H1 (cell line): ENCODE measurements around the gene SLC4A7. TPM values are rescaled to one million over a fixed set of nuclear protein-coding genes. Genes with fewer than 3 reads are reported as not detected.

Experiments
- CTCF ChIA-PET: fragments of 300-600 bp; sonication (Branson Sonifier 250); formaldehyde crosslinking; loops from one replicate; lab custom pipeline; 2021; ENCODE audit not compliant: partially characterized antibody; lab: Charles Lee
- POLR2A ChIA-PET: fragments of 300-600 bp; sonication (Branson Sonifier 250); formaldehyde crosslinking; loops from one replicate; lab custom pipeline; 2021; ENCODE audit warnings: inconsistent platforms; ENCODE audit not compliant: partially characterized antibody; lab: Charles Lee
- DNase-seq, 2 experiments: peaks; one replicate each; pipeline versions ENCODE4 v3.0.0 to v3.0.0-alpha.2; 2010 to 2022; ENCODE audit warnings: low spot score in 2 of 2, low read depth in 1 of 2, mixed read lengths in 1 of 2
- FAIRE-seq: peaks from 2 replicates; lab custom pipeline; 2011; peaks lifted over from hg19 to GRCh38; lab: Jason Lieb, UNC
- H2AFZ ChIP-seq: 2 replicates; pipeline ENCODE4 v1.8.1; 2012; ENCODE audit warnings: low read length, inconsistent platforms
- H2AK5ac ChIP-seq: 2 replicates; pipeline ENCODE4 v1.6.1; 2013; ENCODE audit warnings: low read depth, low read length
- H2BK120ac ChIP-seq: replicated peaks from 2 replicates; pipeline ENCODE3; 2013; ENCODE audit warnings: low read depth, low read length, inconsistent platforms
- H2BK12ac ChIP-seq: 2 replicates; pipeline ENCODE4 v1.6.1; 2013; ENCODE audit warnings: low read depth, low read length
- H2BK15ac ChIP-seq: 2 replicates; pipeline ENCODE4 v1.6.1; 2013; ENCODE audit warnings: low read length
- H2BK20ac ChIP-seq: 2 replicates; pipeline ENCODE4 v1.6.1; 2013; ENCODE audit warnings: low read length
- H2BK5ac ChIP-seq: 2 replicates; pipeline ENCODE4 v1.6.1; 2013; ENCODE audit warnings: low read depth, low read length
- H3K14ac ChIP-seq: 2 replicates; pipeline ENCODE4 v1.6.1; 2013; ENCODE audit warnings: inconsistent platforms; ENCODE audit not compliant: insufficient read length
- H3K18ac ChIP-seq: 2 replicates; pipeline ENCODE4 v1.6.1; 2013; ENCODE audit warnings: low read length; ENCODE audit errors: extremely low read depth
- H3K23ac ChIP-seq: 2 replicates; pipeline ENCODE4 v1.6.1; 2013; ENCODE audit warnings: inconsistent platforms; ENCODE audit not compliant: insufficient read length
- H3K23me2 ChIP-seq: 2 replicates; pipeline ENCODE4 v1.6.1; 2013; ENCODE audit warnings: low read depth, low read length
- H3K27ac ChIP-seq: 2 replicates; pipeline ENCODE4 v1.6.1; 2011; ENCODE audit warnings: low read depth, low read length, inconsistent platforms
- H3K27me3 ChIP-seq, 4 experiments: replicated peaks in 1 of 4; 1 replicate in 1 of 4; 2 replicates in 3 of 4; pipeline versions ENCODE4 v1.6.1 to v1.8.1; 2011 to 2013; ENCODE audit warnings: low read length in 3 of 4, mild to moderate bottlenecking in 3 of 4, inconsistent platforms in 2 of 4, mixed read lengths in 2 of 4, moderate library complexity in 1 of 4; ENCODE audit not compliant: control insufficient read depth in 3 of 4, insufficient read depth in 3 of 4; ENCODE audit errors: extremely low read depth in 1 of 4
- H3K36me3 ChIP-seq, 4 experiments: 2 replicates each; pipeline versions ENCODE4 v1.6.1 to v1.8.1; 2011 to 2013; ENCODE audit warnings: mild to moderate bottlenecking in 4 of 4, low read length in 3 of 4, moderate library complexity in 2 of 4, control low read depth in 1 of 4, inconsistent platforms in 1 of 4; ENCODE audit not compliant: insufficient read depth in 4 of 4, control insufficient read depth in 2 of 4
- H3K4ac ChIP-seq: replicated peaks from 2 replicates; pipeline ENCODE3; 2013; ENCODE audit warnings: low read length, low read depth, mixed read lengths, inconsistent platforms; ENCODE audit not compliant: insufficient read length
- H3K4me1 ChIP-seq, 4 experiments: replicated peaks in 1 of 4; 1 replicate in 1 of 4; 2 replicates in 3 of 4; pipeline versions ENCODE4 v1.6.1 to v1.8.1; 2011 to 2013; ENCODE audit warnings: low read length in 3 of 4, inconsistent platforms in 2 of 4, mixed read lengths in 1 of 4; ENCODE audit not compliant: insufficient read depth in 4 of 4, control insufficient read depth in 3 of 4
- H3K4me2 ChIP-seq, 2 experiments: 2 replicates each; pipeline versions ENCODE4 v1.6.1 to v1.8.1; 2011 to 2013; ENCODE audit warnings: low read depth in 2 of 2, low read length in 2 of 2, control low read depth in 1 of 2, inconsistent platforms in 1 of 2, mild to moderate bottlenecking in 1 of 2; ENCODE audit not compliant: insufficient read depth in 1 of 2
- H3K4me3 ChIP-seq, 4 experiments: fragments of 200-600, 300-600 bp in 1 of 4; sonication (generic), shearing (Covaris generic), sonication (Bioruptor Twin) in 1 of 4; 2 replicates each; pipeline versions ENCODE4 v1.5.1 to v1.8.1; 2011 to 2016; ENCODE audit warnings: low read length in 4 of 4, low read depth in 3 of 4, control low read depth in 2 of 4, inconsistent platforms in 2 of 4, mild to moderate bottlenecking in 2 of 4, mixed read lengths in 1 of 4, moderate library complexity in 1 of 4; ENCODE audit not compliant: insufficient read depth in 2 of 4; ENCODE audit errors: extremely low read depth in 1 of 4
- H3K56ac ChIP-seq: replicated peaks from 2 replicates; pipeline ENCODE3; 2013; ENCODE audit warnings: low read depth, mild to moderate bottlenecking, mixed read lengths, low read length, inconsistent platforms; ENCODE audit not compliant: insufficient read length
- H3K79me1 ChIP-seq: 2 replicates; pipeline ENCODE4 v1.6.1; 2013; ENCODE audit warnings: low read depth, low read length, control low read depth
- H3K79me2 ChIP-seq, 2 experiments: 2 replicates each; pipeline versions ENCODE4 v1.6.1 to v1.8.1; 2012 to 2013; ENCODE audit warnings: low read length in 2 of 2, mild to moderate bottlenecking in 2 of 2, inconsistent platforms in 1 of 2; ENCODE audit not compliant: insufficient read depth in 2 of 2, control insufficient read depth in 1 of 2
- H3K9ac ChIP-seq, 4 experiments: replicated peaks in 1 of 4; 1 replicate in 1 of 4; 2 replicates in 3 of 4; pipeline versions ENCODE4 v1.6.1 to v1.8.1; 2011 to 2013; ENCODE audit warnings: low read depth in 3 of 4, low read length in 3 of 4, control low read depth in 2 of 4, mild to moderate bottlenecking in 2 of 4, moderate library complexity in 2 of 4, inconsistent platforms in 1 of 4; ENCODE audit errors: extremely low read depth in 1 of 4
- H3K9me3 ChIP-seq, 2 experiments: 2 replicates each; pipeline versions ENCODE4 v1.6.1 to v1.8.1; 2012 to 2013; ENCODE audit warnings: mild to moderate bottlenecking in 2 of 2, moderate library complexity in 2 of 2, control low read depth in 1 of 2, inconsistent platforms in 1 of 2, low read depth in 1 of 2, low read length in 1 of 2, mixed read lengths in 1 of 2; ENCODE audit not compliant: insufficient read depth in 2 of 2
- H4K20me1 ChIP-seq, 2 experiments: replicated peaks in 1 of 2; 2 replicates each; pipeline versions ENCODE3 to v1.8.1; 2011 to 2013; ENCODE audit warnings: inconsistent platforms in 2 of 2, low read length in 2 of 2, mild to moderate bottlenecking in 1 of 2; ENCODE audit not compliant: insufficient read depth in 2 of 2, control insufficient read depth in 1 of 2
- H4K5ac ChIP-seq: 2 replicates; pipeline ENCODE4 v1.6.1; 2013; ENCODE audit warnings: low read length, low read depth, mixed read lengths, inconsistent platforms; ENCODE audit not compliant: insufficient read length
- H4K8ac ChIP-seq: 2 replicates; pipeline ENCODE4 v1.8.0; 2013; ENCODE audit warnings: mild to moderate bottlenecking, moderate library complexity, low read length, inconsistent platforms; ENCODE audit not compliant: insufficient read depth; ENCODE audit errors: extremely low read depth
- H4K91ac ChIP-seq: replicated peaks from 2 replicates; pipeline ENCODE3; 2013; ENCODE audit warnings: low read length, mixed read lengths, inconsistent platforms; ENCODE audit not compliant: insufficient read length
- ASH2L ChIP-seq: fragments of 200-600, 300-600 bp; sonication (generic); IDR thresholded peaks from one replicate; pipeline ENCODE4 v1.7.1; 2017; ENCODE audit warnings: low read length
- CEBPB ChIP-seq: IDR thresholded peaks from 2 replicates; pipeline ENCODE4 v1.6.1; 2012; ENCODE audit warnings: low read depth, low read length
- CTBP2 ChIP-seq: IDR thresholded peaks from 2 replicates; pipeline ENCODE4 v1.7.0; 2011; ENCODE audit warnings: borderline replicate concordance, mild to moderate bottlenecking, moderate library complexity, mixed read lengths, low read length; ENCODE audit not compliant: insufficient read depth, insufficient read length
- EGR1 ChIP-seq: IDR thresholded peaks from 2 replicates; pipeline ENCODE4 v1.6.1; 2011; ENCODE audit warnings: low read depth, low read length, borderline replicate concordance
- MAFK ChIP-seq: IDR thresholded peaks from 2 replicates; pipeline ENCODE4 v1.6.1; 2012; ENCODE audit warnings: low read depth, mild to moderate bottlenecking, improper control_type of control experiment, low read length
- NRF1 ChIP-seq: IDR thresholded peaks from 2 replicates; pipeline ENCODE4 v1.6.1; 2011; ENCODE audit warnings: mild to moderate bottlenecking, low read depth, low read length, improper control_type of control experiment
- SIN3A ChIP-seq, 2 experiments: IDR thresholded peaks in 1 of 2; conservative IDR thresholded peaks in 1 of 2; 2 replicates each; pipeline ENCODE4 v1.6.1; 2011 to 2012; ENCODE audit warnings: low read length in 2 of 2, improper control_type of control experiment in 1 of 2, low read depth in 1 of 2, mild to moderate bottlenecking in 1 of 2
- TEAD4 ChIP-seq: IDR thresholded peaks from 2 replicates; pipeline ENCODE4 v1.6.1; 2012; ENCODE audit warnings: low read depth, low read length, inconsistent platforms, mixed read lengths
- ZNF274 ChIP-seq: IDR thresholded peaks from 2 replicates; pipeline ENCODE4 v1.7.0; 2012; ENCODE audit warnings: low read length, borderline replicate concordance; ENCODE audit errors: extremely low read depth
- WGBS, 2 experiments: shearing (Covaris generic) in 1 of 2; methylation state at CpG; one replicate each; pipeline versions ENCODE4 v1.1.6 to v1.1.7; 2013 to 2015; ENCODE audit warnings: low lambda C conversion rate in 2 of 2, mixed read lengths in 2 of 2, inconsistent platforms in 1 of 2, low coverage in 1 of 2, missing lambda C conversion rate in 1 of 2; ENCODE audit not compliant: insufficient replicate concordance in 2 of 2, insufficient coverage in 1 of 2, insufficient read length in 1 of 2; ENCODE audit errors: extremely low coverage in 1 of 2, missing lambda C conversion rate in 1 of 2; 5-methylcytosine and 5-hydroxymethylcytosine counted together
- polyA plus RNA-seq, 7 experiments: library from polyadenylated mRNA; depleted of rRNA in 3 of 7; stranded (reverse) in 5 of 7; unstranded in 2 of 7; fragments of >200 nt in 5 of 7; fragments of 200-250 nt in 2 of 7; gene quantifications; 1 replicate in 5 of 7; 2 replicates in 1 of 7; 4 replicates in 1 of 7; pipeline versions ENCODE4 v1.2.1 to v1.2.3, GENCODE V29; 2011 to 2013; ENCODE audit warnings: missing spikeins in 2 of 7, mixed read lengths in 2 of 7
- total RNA-seq: library from RNA; stranded (reverse); fragmentation: NEBNext Ultra II Directional; extraction: Animal tissue kit (Norgen Biotek cat#: 25700); gene quantifications from 2 replicates; pipeline ENCODE4 v1.2.1, GENCODE V29; 2021

Gene SLC4A7
- total and polyA plus RNA-seq, 2 of the 8 experiments (the other 6 are each of a cell fraction or from before 2014, with no cell fraction given) = 14.9 to 70.5 TPM

DNA sequence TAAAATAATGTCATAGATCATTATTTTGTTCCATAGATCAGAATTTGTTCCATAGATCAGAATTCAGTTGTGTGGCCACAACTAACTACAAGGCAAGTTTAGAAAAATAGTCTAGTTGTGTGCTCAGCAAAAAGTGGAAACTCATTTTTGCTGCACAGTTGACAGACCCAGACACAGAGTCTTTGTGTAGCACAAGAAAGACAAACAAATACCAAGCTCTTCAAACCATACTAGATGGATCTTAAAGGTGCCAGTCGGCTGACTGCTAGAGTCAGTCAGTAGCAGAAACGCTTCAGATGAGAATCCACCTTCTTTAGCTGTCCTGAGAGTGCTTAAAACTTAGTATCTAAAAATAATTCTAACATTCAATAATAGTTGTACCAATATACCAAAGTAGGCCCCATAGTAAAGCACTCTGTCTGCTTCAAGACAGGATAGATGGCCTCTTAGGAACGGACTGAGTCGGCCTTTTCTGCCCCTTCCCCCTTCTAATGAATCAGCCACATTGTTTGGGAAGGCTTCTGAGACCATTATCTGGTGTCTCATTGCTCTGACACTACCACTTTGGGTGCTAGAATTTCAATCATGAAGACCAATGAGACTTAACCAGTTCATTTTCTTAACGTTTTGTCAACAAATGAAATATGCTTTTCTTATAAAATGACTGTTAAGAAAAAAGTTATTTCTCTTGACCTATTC, 27.7 kb upstream of the SLC4A7 start:
- Histone ChIP-seq H2BK5ac (no peak overlapping the region), H3K9me3 (no peaks in the 10 kb centered on the region), H3K23me2 (no peaks in the 10 kb centered on the region), H4K91ac (no peak overlapping the region), H3K4me2 (no peak overlapping the region), H3K27me3 (no peaks in the 10 kb centered on the region), H2BK20ac (no peak overlapping the region), H4K5ac (no peak overlapping the region), H3K56ac (no peak overlapping the region), H3K9ac (peak overlapping the region in 1 of 4 experiments; percentile 34; a peak in 1 of 7 replicates), H3K79me1 (no peaks in the 10 kb centered on the region), H3K36me3 (no peaks in the 10 kb centered on the region), H4K20me1 (no peaks in the 10 kb centered on the region), H2BK15ac (no peak overlapping the region), H3K4me1 (no peaks in the 10 kb centered on the region), H2BK12ac (no peak overlapping the region), H3K4me3 (no peak overlapping the region), H3K4ac (no peak overlapping the region), H2AK5ac (no peak overlapping the region), H4K8ac (no peak overlapping the region), H2BK120ac (no peak overlapping the region), H3K79me2 (no peaks in the 10 kb centered on the region), H2AFZ (peak overlapping the region; percentile 61), H3K18ac (no peak overlapping the region), H3K14ac (no peak overlapping the region), H3K23ac (no peak overlapping the region), H3K27ac (no peak overlapping the region)
- ChIA-PET CTCF (interaction anchor here (0.6 to 1.6 kb wide), 3 partner anchors 10 to 258 kb away, joined by 3 read pairs; no protein-coding TSS in a partner anchor), POLR2A (no interaction called here)
- DNase-seq (no peak), FAIRE-seq (no peak)
- 74% methylated on average over 5 of the region's 5 CpGs; no CpG with 5 or more reads in 1 of the 2 experiments for WGBS, 2 experiments
- no peak for TF ChIP-seq CEBPB
- no peak for TF ChIP-seq ZNF274
- no peak for TF ChIP-seq NRF1
- no peak for TF ChIP-seq MAFK
- no peak for TF ChIP-seq CTBP2
- TF ChIP-seq TEAD4 = no peak
- no peak for TF ChIP-seq ASH2L
- no peak for TF ChIP-seq EGR1
- no peak for TF ChIP-seq SIN3A (conservative IDR thresholded peaks at IDR 0.05 in 1 of 2, IDR thresholded peaks at IDR 0.05 in 1 of 2; ENCODE audit: low read depth in 1 of 2, low read length in 2 of 2)
